Measurements from ENCODE around the gene ACCS. TPM values are rescaled to one million over a fixed set of nuclear protein-coding genes. Genes with fewer than 3 reads are reported as not detected.

The ACCS gene
- total and polyA plus RNA-seq, 2 donors (not counting 3 experiments of a cell fraction or from before 2014, with no cell fraction given), result 8.6 to 22.7 TPM

DNA sequence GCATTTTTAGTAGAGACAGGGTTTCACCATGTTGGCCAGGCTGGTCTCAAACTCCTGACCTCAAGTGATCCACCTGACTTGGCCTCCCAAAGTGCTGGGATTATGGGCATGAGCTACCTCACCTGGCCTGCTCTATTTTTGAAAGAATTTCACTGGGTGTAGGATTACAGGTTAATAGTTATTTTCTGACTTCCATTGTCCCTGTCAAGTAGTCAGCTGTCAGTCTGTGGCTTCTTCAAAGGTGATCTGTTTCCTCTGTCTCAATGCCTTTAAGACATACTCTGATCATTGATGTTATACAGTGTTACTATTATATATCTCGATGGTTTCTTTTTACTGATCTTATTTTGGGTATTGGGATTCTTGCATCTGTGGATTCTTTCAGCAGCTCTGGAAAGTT lies 19.3 kb downstream of the ACCS start:
- Histone ChIP-seq H3K9me3 (replicated peaks; ENCODE audit: control insufficient read depth, insufficient read depth, low read length) (no peaks in the 10 kb centered on the region), H3K27ac (ENCODE audit: insufficient read depth, low read depth, low read length) (no peak overlapping the region), H3K9me1 (replicated peaks; ENCODE audit: control insufficient read depth, extremely low read depth, insufficient read depth, low read length) (no peaks in the 10 kb centered on the region), H3K4me3 (replicated peaks in 1 of 3; ENCODE audit: insufficient read depth in 1 of 3, low read depth in 1 of 3, low read length in 3 of 3) (no peak overlapping the region), H4K20me1 (replicated peaks; ENCODE audit: control insufficient read depth, extremely low read depth, insufficient read depth, low read length) (no peaks in the 10 kb centered on the region), H3K79me2 (ENCODE audit: control insufficient read depth, insufficient read depth, low read length) (no peaks in the 10 kb centered on the region), H3K4me1 (ENCODE audit: control insufficient read depth, extremely low read depth, insufficient read depth, low read length) (peaks cover under 1% of the 10 kb centered on the region), H3K27me3 (ENCODE audit: control insufficient read depth in 2 of 2, insufficient read depth in 2 of 2, low read length in 2 of 2) (peaks cover 20 to 45% of the 10 kb centered on the region in 2 experiments), H3K36me3 (ENCODE audit: control insufficient read depth in 2 of 2, extremely low read depth in 1 of 2, insufficient read depth in 2 of 2, low read length in 2 of 2) (no peaks in the 10 kb centered on the region), H3K9ac (replicated peaks; ENCODE audit: extremely low read depth, insufficient read depth, low read length) (no peak overlapping the region), H3K4me2 (ENCODE audit: insufficient read depth, low read length) (no peak overlapping the region), H2AFZ (ENCODE audit: low read depth, low read length) (no peak overlapping the region)
- DNase-seq (ENCODE audit: low read depth, low spot score) (no peak), FAIRE-seq (no peak)
- CTCF ChIA-PET, result interaction anchor here (6.7 kb wide), 1 partner anchor 9 kb away, joined by 45 read pairs; the partner anchor contains the start of gene EXT2
- intact Hi-C loops (cut with micrococcal nuclease) (no loop called here), dilution Hi-C loops (cut with MboI; ENCODE audit: extremely low pct_ligation_motif_present, low sequenced_read_pairs) (no loop called here)
- POLR2A ChIA-PET, result no interaction called here
- no TSS peak for BruUV-seq (replicated peaks)
- no peak for TF ChIP-seq POLR2AphosphoS5 (IDR thresholded peaks at IDR 0.05; ENCODE audit: insufficient read depth, low read depth, low read length)
- TF ChIP-seq MYC (IDR thresholded peaks at IDR 0.05; ENCODE audit: low read depth, low read length), result no peak
- TF ChIP-seq GATA2 (IDR thresholded peaks at IDR 0.05; ENCODE audit: insufficient read depth, insufficient read length, low read depth, low read length), result no peak
- no peak for TF ChIP-seq EZH2 (IDR thresholded peaks at IDR 0.05; ENCODE audit: borderline replicate concordance, low read depth, low read length, severe bottlenecking)
- TF ChIP-seq, protein P1, sequence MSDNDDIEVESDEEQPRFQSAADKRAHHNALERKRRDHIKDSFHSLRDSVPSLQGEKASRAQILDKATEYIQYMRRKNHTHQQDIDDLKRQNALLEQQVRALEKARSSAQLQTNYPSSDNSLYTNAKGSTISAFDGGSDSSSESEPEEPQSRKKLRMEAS (IDR thresholded peaks at IDR 0.05; ENCODE audit: insufficient read depth, insufficient read length), result no peak
- TF ChIP-seq POLR2A (IDR thresholded peaks at IDR 0.05; ENCODE audit: low read depth, low read length), result no peak
- TF ChIP-seq, protein P2, sequence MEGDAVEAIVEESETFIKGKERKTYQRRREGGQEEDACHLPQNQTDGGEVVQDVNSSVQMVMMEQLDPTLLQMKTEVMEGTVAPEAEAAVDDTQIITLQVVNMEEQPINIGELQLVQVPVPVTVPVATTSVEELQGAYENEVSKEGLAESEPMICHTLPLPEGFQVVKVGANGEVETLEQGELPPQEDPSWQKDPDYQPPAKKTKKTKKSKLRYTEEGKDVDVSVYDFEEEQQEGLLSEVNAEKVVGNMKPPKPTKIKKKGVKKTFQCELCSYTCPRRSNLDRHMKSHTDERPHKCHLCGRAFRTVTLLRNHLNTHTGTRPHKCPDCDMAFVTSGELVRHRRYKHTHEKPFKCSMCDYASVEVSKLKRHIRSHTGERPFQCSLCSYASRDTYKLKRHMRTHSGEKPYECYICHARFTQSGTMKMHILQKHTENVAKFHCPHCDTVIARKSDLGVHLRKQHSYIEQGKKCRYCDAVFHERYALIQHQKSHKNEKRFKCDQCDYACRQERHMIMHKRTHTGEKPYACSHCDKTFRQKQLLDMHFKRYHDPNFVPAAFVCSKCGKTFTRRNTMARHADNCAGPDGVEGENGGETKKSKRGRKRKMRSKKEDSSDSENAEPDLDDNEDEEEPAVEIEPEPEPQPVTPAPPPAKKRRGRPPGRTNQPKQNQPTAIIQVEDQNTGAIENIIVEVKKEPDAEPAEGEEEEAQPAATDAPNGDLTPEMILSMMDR (IDR thresholded peaks at IDR 0.05; ENCODE audit: extremely low read depth in 1 of 2, insufficient read depth in 1 of 2, low read depth in 1 of 2, low read length in 2 of 2), result no peak
- no peak for TF ChIP-seq JUN (IDR thresholded peaks at IDR 0.05; ENCODE audit: borderline replicate concordance, insufficient read depth, insufficient read length, low read depth)
